Measurements from ENCODE around the gene STAT3.
A peak's percentile ranks its signal among the peaks of the same experiment; 100 is the strongest.
"Not testable (repeated sequence)": the region's sequence is repeated elsewhere in the genome, so short reads cannot be mapped to it uniquely, and the experiment has no call there.

The STAT3 gene

GRCh38 chr17:42346481-42346880 is 41.8 kb downstream of the STAT3 start:
- DNase-seq = no peak

DNA sequence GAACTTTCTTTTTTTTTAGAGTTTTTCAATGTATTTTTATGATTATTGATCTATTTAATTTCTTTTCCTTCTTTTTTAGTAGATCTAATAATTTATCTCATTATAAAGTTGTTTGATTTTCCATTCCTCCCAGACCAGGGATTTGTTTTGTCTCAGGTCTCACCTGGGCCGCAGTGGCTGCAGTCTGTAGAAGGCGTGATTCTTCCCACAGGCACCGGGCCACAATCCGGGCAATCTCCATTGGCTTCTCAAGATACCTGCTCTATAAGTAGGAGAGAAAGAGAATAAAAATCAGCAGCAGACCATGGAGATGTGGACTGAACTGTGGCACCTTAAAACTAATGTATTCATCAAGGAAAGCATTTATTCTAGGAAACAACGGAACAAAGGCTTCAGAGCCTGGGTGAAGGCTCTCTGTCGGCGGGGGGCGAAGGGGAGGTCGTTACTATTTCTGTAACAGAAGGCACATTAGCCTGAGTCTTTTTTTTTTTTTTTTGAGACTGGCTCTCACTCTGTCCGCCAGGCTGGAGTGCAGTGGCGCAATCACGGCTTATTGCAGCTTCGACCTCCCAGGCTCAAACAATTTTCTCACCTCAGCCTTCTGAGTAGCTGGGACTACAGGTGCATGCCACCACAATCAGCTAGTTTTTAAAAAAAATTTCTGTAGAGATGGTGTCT is 42.7 kb downstream of the STAT3 start:
- no peak for DNase-seq

- no peak for DNase-seq
These were observed 45.8 kb downstream of the STAT3 start for GRCh38 chr17:42342242-42343008.

- no peak for DNase-seq
These were observed 46.7 kb downstream of the STAT3 start for GRCh38 chr17:42341568-42341967.

- no peak for DNase-seq
These were observed 47.5 kb downstream of the STAT3 start for GRCh38 chr17:42340691-42341127.

GRCh38 chr17:42339221-42339620 is 49.0 kb downstream of the STAT3 start:
- no peak for DNase-seq

- DNase-seq = no peak
These were observed 49.7 kb downstream of the STAT3 start for GRCh38 chr17:42338427-42338985.

DNA sequence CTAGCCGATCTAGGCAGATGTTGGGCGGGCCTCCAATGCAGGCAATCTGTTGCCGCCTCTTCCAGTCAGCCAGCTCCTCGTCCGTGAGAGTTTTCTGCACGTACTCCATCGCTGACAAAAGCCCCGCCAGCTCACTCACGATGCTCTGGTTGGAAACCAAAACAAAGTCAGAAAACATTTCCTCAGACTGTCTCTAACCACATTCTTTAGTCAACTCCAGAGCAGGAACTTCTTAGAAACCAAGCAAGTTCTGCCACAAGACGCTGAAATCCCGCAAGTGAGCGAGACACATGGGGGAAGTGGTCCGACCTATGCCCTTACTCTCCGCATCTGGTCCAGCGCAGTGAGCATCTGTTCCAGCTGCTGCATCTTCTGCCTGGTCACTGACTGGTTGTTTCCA is 50.8 kb downstream of the STAT3 start:
- DNase-seq = no peak

DNA sequence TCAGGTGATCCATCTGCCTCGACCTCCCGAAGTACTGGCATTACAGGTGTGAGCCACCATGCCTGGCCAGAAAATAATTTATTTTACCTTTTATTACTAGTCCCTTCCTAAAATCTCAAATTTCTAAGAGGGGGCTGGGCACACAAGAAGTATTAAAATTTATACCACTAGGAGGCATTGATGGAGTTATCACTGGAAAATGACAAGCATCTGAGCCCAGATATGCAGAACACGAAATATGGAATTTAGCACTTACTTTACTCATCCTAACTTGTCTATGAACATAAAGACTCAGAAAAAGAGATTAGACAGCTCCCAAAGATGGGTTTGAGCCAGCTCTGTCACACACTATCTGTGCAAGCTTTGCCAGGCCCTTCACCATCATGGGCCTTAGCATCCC is 53.6 kb downstream of the STAT3 start:
- DNase-seq = no peak

- DNase-seq = no peak
These were observed 55.2 kb downstream of the STAT3 start for GRCh38 chr17:42333053-42333452.

DNA sequence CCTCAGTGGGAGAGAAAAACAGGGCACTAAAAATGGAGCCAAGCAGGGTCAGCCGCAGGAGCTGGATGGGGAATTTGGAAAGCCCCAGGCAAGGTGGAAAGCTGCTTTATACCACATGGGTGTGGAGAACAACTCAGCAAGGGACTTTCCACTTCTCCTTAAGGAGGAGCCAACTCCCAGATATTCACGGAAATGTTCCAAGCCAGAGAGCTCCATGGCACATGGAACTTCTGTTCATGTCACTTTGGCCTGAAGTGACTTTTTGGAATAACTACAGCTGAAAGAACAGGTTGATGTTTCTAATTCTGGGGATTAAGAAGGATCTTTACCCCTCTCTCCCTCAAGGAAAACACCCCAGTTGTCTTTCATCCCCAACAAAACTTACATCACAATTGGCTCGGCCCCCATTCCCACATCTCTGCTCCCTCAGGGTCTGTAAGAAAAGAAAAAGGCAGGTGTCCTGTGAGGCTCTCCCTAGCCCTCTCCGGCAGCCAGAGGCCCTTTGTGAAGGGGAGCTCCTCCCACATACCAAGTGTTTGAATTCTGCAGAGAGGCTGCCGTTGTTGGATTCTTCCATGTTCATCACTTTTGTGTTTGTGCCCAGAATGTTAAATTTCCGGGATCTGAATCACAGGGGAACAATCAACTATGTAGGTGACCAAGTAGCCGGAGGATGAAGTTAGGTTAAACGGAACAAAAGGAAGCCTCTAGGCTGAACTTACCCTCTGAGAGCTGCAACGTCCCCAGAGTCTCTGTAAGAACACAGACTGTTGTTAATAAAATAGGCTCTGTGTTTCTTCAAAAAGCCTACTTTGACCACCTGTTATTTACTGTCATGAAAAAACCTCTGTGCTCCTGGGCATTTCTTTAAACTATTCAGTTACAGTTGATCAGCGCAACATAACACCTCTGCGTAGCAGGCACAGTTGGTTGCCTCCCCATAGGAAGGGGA is 58.9 kb downstream of the STAT3 start:
- DNase-seq = no peak

- DNase-seq = no peak
These were observed 63.2 kb downstream of the STAT3 start for GRCh38 chr17:42325026-42325425.

- no peak for DNase-seq
These were observed 64.9 kb downstream of the STAT3 start for GRCh38 chr17:42323268-42323773.

- peak; percentile 54 for DNase-seq
These were observed 65.6 kb downstream of the STAT3 start for GRCh38 chr17:42322382-42323267.

DNA sequence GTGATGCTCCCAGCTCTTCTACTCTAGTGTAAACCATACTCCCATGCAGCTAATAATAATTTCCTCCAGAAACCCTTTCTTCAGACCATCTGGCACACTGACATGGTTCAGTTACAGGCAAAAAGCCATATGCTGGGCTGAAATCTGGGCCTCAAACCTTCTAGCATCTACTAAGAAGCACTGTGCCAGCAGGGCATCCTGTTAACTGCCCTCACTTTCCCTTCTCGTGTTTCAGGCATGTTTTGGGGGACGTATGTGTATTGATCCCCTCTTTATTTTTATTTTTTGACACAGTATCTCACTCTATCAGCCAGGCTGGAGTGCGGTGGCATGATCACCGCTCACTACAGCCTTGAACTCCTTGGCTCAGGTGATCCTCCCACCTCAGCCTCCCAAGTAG is 66.7 kb downstream of the STAT3 start:
- no peak for DNase-seq

DNA sequence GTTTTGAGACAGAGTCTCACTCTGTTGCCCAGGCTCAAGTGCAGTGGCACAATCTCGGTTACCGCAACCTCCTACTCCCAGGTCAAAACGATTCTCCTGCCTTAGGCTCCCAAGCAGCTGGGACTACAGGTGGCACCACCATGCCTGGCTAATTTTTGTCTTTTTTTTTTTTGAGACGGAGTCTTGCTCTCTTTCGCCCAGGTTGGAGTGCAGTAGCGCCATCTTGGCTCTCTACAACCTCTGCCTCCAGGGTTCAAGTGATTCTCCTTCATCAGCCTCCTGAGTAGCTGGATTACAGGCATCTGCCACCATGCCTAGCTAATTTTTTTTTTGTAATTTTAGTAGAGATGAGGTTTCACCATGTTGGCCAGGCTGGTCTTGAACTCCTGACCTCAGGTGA is 70.3 kb downstream of the STAT3 start:
- not testable (repeated sequence) for DNase-seq

DNA sequence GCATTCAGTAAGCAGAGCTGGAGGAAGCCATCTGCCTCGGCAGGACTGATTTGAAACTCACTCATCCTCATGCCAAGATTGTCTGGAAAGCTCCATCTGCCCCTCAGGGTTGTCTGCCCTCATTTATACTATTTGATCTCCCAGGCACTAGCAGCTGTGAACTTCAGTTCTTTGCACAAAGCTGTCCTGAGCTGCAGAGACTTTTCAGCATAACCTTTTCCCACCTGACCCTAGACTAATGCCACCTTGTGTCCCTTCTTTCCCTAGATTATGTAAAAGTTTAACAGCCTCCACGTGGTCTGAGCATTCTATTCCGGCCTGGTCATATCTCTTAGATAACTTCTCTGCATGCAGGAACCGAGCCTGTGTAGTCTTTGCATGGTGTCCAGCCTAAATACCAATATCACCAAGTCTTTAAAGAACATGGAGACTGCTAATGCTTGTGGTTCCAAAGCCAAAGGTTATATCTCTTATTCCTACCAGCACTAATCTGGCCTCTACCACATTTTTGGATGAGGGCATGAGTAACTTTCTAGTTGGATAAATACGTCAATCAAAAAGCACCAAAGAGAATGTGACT is 70.9 kb downstream of the STAT3 start:
- no peak for DNase-seq

GRCh38 chr17:42316755-42317154 is 71.5 kb downstream of the STAT3 start:
- no peak for DNase-seq

DNA sequence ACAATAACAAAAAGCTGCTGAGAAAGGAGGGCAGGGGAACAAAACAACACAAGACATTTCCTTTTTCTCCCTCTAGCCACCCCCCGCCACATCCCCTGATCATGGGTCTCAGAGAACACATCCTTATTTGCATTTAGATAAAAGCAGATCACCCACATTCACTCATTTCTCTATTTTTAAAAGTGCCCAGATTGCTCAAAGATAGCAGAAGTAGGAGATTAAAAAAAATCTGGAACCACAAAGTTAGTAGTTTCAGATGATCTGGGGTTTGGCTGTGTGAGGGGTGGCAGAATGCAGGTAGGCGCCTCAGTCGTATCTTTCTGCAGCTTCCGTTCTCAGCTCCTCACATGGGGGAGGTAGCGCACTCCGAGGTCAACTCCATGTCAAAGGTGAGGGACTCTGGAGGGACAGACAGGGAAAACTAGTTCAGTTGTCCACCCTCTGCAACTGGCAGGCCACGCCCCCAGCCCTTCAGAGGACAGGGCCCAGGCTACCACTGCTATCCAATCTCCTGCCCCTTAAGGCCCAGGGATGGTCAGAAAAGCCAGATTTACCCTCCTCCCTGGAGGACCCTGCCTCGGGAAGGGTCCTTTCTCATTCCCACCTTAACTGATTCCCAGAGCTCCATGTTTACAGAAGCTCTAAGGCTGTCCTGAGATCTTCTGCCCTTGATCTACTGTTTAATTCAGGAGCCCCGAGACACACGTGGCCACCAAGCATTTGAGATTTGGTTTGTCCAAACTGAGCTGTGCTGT is 72.7 kb downstream of the STAT3 start:
- no peak for DNase-seq

- no peak for DNase-seq
These were observed 74.3 kb downstream of the STAT3 start for GRCh38 chr17:42313773-42314566.
